ENCODE results near the gene MS4A18.
"Not testable (repeated sequence)": the region's sequence is repeated elsewhere in the genome, so short reads cannot be mapped to it uniquely, and the experiment has no call there.

Gene MS4A18

GRCh38 chr11:60724420-60724819, at the start of gene MS4A18:
Gene MS4A18, plus strand, starts transcription at chr11:60724720.
- no peak for DNase-seq

GRCh38 chr11:60678231-60678630, 46.3 kb upstream of the MS4A18 start:
- not testable (repeated sequence) for DNase-seq

DNA sequence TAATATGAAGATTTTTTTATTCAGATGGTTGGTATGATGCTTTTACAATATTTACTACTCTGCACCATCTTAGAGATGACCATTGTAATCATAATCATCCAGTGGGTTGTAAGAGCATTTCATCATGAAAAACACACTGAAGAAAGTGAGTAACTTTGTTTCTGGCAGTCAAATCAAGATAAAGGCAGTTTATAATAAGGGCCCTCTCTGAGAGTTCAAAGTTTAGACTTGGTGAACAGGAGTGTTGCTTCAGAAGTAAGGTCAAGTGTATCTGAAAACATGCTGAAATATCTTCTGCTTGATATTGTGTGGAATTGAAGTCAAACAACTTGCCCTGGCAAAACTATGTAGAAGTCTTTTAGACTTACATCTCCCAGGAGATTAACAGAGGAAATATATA, 44.6 kb upstream of the MS4A18 start:
- no peak for DNase-seq

- no peak for DNase-seq
These were observed 43.9 kb upstream of the MS4A18 start for GRCh38 chr11:60680455-60681119.

GRCh38 chr11:60684541-60684848, 40.0 kb upstream of the MS4A18 start:
- not testable (repeated sequence) for DNase-seq

DNA sequence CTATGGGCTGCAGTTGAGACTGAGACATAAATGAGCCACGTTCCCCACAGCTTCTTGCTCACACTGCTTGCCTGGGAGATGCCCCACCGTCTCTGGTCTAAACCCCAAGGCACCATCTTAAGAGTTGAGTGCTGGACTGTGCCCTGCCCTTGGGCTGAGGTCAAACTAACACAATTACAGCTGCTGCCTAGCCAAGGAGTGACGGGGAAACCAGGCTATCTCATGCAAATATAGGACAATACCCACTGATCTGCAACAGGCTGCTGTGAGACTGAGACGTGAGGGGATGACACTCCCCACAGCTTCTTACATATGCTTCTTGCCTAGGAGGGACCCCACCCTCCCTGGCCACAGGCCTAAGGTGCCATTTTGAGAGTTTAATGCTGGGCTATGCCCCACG, 32.9 kb upstream of the MS4A18 start:
- DNase-seq = no peak

GRCh38 chr11:60699284-60699691, 25.2 kb upstream of the MS4A18 start, which contains the start of gene MS4A8:
Gene MS4A8, plus strand, starts transcription at chr11:60699612. Its CDS starts 1,249 bp downstream, at chr11:60700861.
- no peak for DNase-seq

- no peak for DNase-seq
These were observed 24.6 kb upstream of the MS4A18 start for GRCh38 chr11:60699936-60700335.

DNA sequence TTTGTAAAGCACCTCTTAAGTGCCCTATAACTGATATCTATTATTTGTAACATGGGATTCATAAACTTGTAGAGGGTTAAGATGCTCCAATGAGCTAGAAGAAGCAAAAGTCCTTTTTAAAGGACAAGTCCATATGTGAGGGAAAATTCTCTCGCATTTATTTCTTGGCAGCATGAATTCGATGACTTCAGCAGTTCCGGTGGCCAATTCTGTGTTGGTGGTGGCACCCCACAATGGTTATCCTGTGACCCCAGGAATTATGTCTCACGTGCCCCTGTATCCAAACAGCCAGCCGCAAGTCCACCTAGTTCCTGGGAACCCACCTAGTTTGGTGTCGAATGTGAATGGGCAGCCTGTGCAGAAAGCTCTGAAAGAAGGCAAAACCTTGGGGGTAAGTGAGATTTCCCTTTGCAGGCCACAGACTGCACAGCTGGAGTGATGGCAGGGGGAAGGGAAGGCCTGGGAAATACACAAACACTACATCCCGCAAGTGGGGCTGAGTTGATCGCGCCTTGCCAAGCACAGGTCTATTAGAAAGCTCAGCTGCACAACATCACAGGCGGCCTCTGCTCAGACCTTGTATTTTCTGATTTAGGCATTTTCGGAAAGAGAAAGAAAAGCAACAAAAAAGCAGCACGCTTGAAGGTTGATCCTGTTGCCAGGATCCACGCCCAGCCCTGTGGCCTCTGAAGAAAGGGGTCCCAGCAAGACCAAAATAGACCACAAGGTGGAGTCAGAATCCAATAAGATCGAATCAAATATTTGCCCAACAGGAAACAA, 23.6 kb upstream of the MS4A18 start:
- DNase-seq = no peak

DNA sequence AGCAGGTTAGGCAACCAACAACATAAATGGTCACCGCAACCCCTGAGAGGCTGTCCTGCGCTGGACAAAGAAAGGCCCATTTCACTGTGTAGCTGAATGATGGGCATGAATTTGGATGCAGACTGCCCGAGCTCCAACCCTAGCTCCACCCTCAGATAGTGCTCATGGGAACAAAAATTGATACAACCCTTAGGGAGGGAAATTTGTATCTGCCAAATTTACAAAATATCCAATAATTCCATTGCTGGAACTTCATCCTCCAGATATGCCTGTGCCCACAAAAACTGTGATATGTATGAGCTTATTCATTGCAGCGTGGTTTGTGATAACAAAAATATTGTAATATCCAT, 23.1 kb upstream of the MS4A18 start:
- no peak for DNase-seq

DNA sequence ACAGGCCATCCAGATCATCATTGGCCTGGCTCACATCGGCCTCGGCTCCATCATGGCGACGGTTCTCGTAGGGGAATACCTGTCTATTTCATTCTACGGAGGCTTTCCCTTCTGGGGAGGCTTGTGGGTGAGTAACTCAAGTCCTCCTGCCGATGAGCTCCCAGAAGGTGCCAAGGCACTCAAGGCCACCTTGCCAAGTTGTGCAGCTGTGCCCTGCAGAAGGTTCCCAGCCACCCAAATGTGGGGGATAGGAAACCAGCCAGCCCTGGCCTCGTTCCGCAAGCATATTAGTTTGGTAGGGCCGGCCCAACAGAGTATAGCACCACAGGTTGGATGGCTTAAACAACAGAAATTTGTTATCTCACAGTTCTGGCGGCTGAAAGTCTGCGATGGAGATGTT, 21.1 kb upstream of the MS4A18 start:
- DNase-seq = no peak

- no peak for DNase-seq
These were observed 18.6 kb upstream of the MS4A18 start for GRCh38 chr11:60705895-60706294.

- DNase-seq = no peak
These were observed 17.6 kb upstream of the MS4A18 start for GRCh38 chr11:60706931-60707330.

- no peak for DNase-seq
These were observed 14.0 kb upstream of the MS4A18 start for GRCh38 chr11:60710482-60710881.

DNA sequence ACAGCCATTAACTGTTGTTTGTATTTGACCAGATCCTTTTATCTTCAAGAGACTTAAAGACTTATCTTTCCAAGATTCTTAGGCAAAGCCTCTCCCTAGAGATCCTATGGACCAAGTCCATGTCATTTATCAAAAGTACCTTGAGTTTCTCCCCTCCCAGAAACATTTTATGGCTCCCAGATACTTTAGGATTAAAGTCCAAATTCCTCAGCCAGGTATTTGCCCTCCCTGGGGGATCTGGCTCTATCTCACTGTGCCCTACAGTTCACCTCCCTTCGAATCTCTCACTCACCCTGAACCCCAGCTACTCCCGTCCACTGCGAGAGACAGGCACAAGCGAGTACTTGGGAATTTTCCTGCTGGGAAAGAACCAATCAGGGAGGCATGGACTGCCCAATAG, 13.2 kb upstream of the MS4A18 start:
- DNase-seq = no peak

- not testable (repeated sequence) for DNase-seq
These were observed 11.1 kb upstream of the MS4A18 start for GRCh38 chr11:60713423-60713822.

GRCh38 chr11:60717956-60718355, 6.6 kb upstream of the MS4A18 start:
- no peak for DNase-seq

GRCh38 chr11:60718524-60719316, 5.8 kb upstream of the MS4A18 start:
- DNase-seq = no peak

DNA sequence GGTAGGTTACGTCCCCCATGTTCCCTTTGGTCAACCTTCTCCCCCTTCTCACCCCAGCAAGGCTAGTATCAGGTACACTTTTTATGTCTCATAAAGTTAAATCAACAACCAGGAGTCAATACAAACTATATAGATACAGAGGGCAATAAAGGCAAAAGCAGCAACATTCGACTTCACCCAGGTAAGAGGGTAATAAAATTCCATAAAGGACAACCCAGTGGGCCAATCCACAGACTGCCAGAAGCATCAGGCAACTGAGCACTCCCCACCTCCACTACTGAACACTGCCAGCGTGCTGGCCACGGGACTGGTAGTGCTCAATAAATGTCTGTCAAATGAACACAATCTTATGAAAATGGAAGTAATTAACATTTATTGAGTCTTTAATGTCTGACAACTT, 5.1 kb upstream of the MS4A18 start:
- no peak for DNase-seq

DNA sequence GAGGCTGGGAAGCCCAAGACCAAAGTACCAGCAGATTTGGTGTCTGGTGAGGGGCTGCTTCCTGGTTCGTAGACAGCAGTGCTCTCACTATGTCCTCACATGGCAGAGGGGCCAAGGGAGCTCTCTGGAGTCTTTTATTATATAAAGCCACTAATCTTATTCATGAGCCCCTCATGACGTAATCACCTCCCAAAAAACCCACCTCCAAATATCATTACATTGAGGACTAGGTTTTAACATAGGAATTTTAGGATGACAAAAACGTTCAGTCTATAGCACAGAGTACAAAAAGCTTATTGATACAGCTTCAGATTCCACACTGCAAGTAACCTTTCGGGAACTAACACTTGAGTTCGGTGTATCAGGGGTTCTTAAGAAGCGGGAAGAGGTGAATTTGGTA, 4.1 kb upstream of the MS4A18 start:
- DNase-seq = no peak

- no peak for DNase-seq
These were observed 1.1 kb downstream of the MS4A18 start for GRCh38 chr11:60725592-60725991.

GRCh38 chr11:60731586-60731985, 7.1 kb downstream of the MS4A18 start:
- no peak for DNase-seq

DNA sequence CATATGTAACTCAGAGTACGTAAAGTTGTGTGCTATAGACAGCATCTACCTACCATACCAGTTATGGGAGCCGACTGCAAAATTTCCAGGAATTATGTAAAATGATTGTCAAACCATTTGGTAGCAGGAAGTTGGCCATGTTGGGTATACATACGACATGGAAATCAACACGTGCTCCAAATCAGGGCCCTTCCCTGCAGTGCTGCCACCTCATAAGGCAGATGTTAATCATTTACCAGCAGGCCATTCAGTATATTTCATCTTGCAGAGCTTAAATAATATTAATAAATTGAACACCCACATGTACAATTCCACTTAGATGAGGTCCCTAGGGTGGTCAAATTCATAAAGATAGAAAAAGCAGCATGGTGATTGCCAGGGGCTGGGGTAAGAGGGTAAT, 9.8 kb downstream of the MS4A18 start:
- no peak for DNase-seq

GRCh38 chr11:60739114-60739513, 14.6 kb downstream of the MS4A18 start:
- DNase-seq = no peak
